ENCODE results near the gene YPEL3.

Gene YPEL3
- long read RNA-seq: 0 reads

GRCh38 chr16:30096105-30096861, at the start of gene YPEL3:
TSS of gene YPEL3 (minus strand) at chr16:30096213. CDS start at chr16:30095482, 731 bp downstream.
- DNase-seq (ENCODE audit: low read depth in 1 of 2, low spot score in 1 of 2): peak in 1 of 2 experiments; percentile 34
- no peaks in the 10 kb centered on the region for H3K27me3 ChIP-seq (ENCODE audit: insufficient read depth, poor library complexity, severe bottlenecking)
- H3K27ac ChIP-seq (replicated peaks): 0 out of 2 replicates have a peak within 1 kb of the TSS, but pooled peaks have one; percentile 29
- TF ChIP-seq SPI1 (IDR thresholded peaks at IDR 0.05; ENCODE audit: borderline replicate concordance, low read depth) (no peak), GABPA (IDR thresholded peaks at IDR 0.05; ENCODE audit: low read depth) (no peak), CTCF (IDR thresholded peaks at IDR 0.05; ENCODE audit: insufficient read depth, low read length) (no peak), POLR2AphosphoS5 (IDR thresholded peaks at IDR 0.05; ENCODE audit: low read depth) (no peak), REST (IDR thresholded peaks at IDR 0.05; ENCODE audit: insufficient replicate concordance, low read depth) (no peak)
- no peak within 1 kb of the TSS for H3K4me3 ChIP-seq (replicated peaks; ENCODE audit: insufficient read depth, low read length)

- H3K4me3 ChIP-seq (replicated peaks; ENCODE audit: insufficient read depth, low read length): no peak overlapping the region
- H3K27me3 ChIP-seq (ENCODE audit: insufficient read depth, poor library complexity, severe bottlenecking): no peaks in the 10 kb centered on the region
- H3K27ac ChIP-seq (replicated peaks): no peak overlapping the region
- no peak for DNase-seq (ENCODE audit: low read depth in 1 of 2, low spot score in 1 of 2)
- TF ChIP-seq REST (IDR thresholded peaks at IDR 0.05; ENCODE audit: insufficient replicate concordance, low read depth) (no peak), GABPA (IDR thresholded peaks at IDR 0.05; ENCODE audit: low read depth) (no peak), SPI1 (IDR thresholded peaks at IDR 0.05; ENCODE audit: borderline replicate concordance, low read depth) (no peak), POLR2AphosphoS5 (IDR thresholded peaks at IDR 0.05; ENCODE audit: low read depth) (no peak), CTCF (IDR thresholded peaks at IDR 0.05; ENCODE audit: insufficient read depth, low read length) (no peak)
Observed at GRCh38 chr16:30145657-30146056, 49.6 kb upstream of the YPEL3 start.

- H3K27me3 ChIP-seq (ENCODE audit: insufficient read depth, poor library complexity, severe bottlenecking): no peaks in the 10 kb centered on the region
- no peak overlapping the region for H3K27ac ChIP-seq (replicated peaks)
Observed at GRCh38 chr16:30144917-30145316, 48.9 kb upstream of the YPEL3 start.

More at GRCh38 chr16:30144917-30145316, 48.9 kb upstream of the YPEL3 start:
- no peak for DNase-seq (ENCODE audit: low read depth in 1 of 2, low spot score in 1 of 2)
- TF ChIP-seq CTCF (IDR thresholded peaks at IDR 0.05; ENCODE audit: insufficient read depth, low read length) (no peak), GABPA (IDR thresholded peaks at IDR 0.05; ENCODE audit: low read depth) (no peak)
- no peak overlapping the region for H3K4me3 ChIP-seq (replicated peaks; ENCODE audit: insufficient read depth, low read length)

Data from HL-60 (cell line).